HG03066 (cell line): ENCODE data around the gene GMCL2.

Experiments
- ATAC-seq: cut with Tn5 transposase; IDR thresholded peaks from one replicate; pipeline ENCODE4 v1.9.1; 2021; ENCODE audit warnings: low read depth; ENCODE audit not compliant: unreplicated experiment

GMCL2 gene

GRCh38 chr5:178191661-178192060, 4.5 kb upstream of the GMCL2 start:
- ATAC-seq: no peak

DNA sequence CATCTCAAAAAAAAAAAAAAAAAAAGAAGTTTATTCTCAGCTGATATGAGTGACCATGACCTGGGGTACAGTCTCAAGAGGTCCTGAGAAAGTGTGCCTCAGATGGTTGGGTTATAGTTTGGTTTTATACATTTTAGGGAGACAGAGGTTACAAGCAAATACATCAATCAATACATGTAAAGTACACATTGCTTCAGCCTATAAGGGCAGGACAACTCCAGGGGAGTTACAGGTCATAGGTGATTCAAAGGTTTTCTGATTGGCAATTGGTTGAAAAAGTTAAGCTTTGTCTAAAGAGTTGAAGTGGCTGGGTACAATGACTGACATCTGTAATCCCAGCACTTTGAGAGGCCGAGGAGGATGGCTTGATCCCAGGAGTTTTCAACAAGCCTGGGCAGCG, 2.3 kb upstream of the GMCL2 start:
- no peak for ATAC-seq

GRCh38 chr5:178186427-178186826, 744 bp downstream of the GMCL2 start:
- ATAC-seq: no peak

DNA sequence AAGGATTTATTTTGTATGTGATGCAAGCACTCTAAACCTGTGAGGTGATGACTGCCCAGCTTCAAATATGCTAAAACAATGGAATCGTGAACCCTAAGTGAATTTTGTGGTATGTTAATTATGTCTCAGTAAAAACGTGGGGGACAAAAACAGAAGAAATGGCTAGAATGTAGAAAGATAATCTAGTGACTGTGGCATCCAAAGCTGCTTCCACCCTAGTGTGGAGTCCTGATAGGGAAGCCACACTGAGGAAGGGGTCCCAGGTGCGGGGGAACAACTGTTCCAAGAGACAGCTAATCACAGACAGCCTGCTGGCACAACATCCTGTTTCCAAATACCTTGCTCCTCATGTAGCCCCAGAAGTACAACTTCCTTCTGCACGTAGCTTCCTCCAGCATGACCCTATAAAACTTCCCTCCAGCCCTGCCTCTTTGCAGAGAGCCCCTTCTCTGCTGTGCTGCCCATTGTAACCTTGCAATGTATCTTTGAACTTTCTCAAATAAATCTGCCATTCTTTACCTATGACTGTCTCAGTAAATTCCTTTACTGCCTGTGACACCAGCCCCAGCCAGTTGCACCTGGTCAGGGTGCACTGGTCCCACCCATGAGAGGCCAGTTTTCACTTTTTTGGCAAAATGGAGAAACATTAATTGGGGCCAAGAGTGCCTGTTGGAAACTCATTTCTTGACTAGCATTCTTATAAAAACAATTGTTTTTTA, 4.9 kb downstream of the GMCL2 start:
- ATAC-seq: no peak

- no peak for ATAC-seq
Measured at GRCh38 chr5:178180141-178180863, 6.9 kb downstream of the GMCL2 start.

- no peak for ATAC-seq
Measured at GRCh38 chr5:178177569-178177968, 9.6 kb downstream of the GMCL2 start.

DNA sequence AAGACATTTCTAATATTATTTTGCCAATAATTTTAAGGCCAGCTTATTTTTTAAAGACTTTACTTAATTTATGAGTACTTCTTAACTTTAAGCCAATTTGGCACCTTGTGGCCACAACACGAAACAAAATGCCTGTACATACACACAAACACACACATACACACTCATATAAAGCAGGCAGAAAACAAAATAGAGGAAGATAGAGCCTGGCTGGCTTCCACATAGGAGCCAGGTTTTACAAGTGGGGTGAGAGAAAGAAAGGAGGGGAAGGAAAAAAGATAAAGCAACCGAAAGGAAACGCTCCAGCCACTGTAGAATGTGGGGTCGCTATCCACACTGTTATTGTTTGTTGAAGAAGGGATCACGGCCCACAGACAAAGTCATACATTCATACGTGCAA, 10.4 kb downstream of the GMCL2 start:
- ATAC-seq: no peak

DNA sequence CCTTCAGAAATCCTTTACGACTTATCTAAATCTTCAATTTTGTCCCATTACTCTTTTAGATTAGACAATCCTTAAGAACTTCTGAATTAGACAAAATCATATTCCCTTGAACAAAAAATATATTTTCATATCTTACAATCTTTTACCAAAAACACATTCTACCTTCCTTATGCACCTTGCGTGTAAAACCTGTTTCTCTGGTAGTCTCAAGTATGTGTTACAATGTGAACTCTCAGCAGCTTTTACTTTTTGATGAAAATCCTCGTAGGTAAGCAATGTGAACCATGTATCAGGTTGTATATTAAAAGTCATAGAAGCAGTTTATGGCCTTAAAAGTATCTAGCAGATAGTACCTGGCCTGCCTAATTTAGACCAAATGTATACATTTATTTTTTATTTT, 12.7 kb downstream of the GMCL2 start:
- no peak for ATAC-seq

DNA sequence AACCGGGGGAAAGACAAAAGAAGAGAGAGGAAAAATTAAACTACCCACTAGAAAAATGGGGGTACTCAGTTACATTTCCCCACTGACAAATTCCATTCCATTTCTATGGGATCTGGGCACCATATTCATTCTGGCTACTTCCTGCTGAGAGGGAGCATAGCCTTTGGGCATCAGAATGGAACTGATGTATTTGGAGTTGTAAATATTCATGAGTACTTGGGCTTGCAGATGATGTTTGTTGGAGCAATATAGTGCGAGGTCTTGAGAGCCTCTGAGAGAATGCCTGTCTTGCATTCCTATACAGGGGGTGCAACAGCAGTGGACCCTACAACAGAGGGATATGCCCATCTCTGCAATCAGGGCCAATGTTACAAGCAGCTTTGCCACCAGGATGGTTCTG, 16.7 kb downstream of the GMCL2 start:
- no peak for ATAC-seq

DNA sequence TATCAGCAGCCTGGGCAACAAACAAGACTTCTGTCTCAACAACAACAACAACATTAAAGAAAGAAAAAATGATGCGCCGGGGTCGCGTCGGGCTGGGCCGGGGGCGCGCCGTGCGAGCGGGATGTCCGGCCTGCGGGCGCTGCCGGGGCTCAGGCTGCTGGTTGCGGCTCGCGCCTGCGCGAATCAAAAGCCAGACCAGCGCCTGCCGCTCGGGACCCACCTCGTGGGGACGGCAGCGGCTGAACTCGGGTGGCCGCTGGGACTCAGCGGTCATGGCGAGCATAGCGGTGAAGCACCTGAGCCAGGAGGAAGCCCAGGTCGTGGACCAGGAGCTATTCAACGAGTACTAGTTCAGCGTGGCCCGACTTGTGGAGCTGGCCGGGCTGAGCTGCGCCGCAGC, 21.6 kb downstream of the GMCL2 start:
- no peak for ATAC-seq

- ATAC-seq: peak; percentile 80
Measured at GRCh38 chr5:178163772-178164735, 23.1 kb downstream of the GMCL2 start.

DNA sequence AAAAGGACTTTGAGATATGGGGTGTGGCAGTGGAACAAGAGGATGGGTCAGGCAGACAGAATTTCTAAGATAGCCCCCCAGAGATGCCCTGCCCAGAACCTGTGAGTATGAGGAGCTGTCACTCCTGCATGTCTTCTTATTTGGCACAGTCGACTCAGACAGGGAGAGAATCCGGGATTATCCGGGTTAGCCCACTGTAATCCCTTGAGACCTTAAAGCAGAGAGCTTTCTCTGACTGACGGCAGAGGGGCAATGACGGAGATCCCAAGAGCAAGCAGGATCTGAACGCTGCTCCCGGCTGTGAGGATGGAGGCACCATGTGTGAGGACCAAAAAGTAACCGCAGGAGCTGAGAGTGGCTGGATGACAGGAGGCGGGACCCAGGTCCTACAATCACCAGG, 24.7 kb downstream of the GMCL2 start:
- ATAC-seq: no peak

DNA sequence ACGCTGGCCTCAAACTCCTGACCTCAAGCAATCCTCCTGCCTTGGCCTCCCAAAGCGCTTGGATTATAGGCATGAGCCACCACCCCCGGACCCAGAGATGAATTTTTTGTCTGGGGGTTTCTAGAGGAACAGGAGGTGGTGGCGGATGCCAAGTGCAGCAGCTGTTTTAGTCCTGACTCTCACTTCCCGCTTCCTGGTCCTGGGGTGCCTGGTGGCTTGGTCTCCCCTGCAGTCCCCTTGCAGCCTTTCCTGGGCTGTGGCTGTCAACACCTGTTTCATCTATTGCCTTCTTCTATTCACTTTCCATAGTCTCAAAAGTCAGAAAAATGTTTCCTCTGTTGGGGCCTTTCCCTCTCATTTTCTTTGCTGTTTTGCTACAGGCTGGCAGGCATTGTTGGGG, 27.0 kb downstream of the GMCL2 start:
- no peak for ATAC-seq

DNA sequence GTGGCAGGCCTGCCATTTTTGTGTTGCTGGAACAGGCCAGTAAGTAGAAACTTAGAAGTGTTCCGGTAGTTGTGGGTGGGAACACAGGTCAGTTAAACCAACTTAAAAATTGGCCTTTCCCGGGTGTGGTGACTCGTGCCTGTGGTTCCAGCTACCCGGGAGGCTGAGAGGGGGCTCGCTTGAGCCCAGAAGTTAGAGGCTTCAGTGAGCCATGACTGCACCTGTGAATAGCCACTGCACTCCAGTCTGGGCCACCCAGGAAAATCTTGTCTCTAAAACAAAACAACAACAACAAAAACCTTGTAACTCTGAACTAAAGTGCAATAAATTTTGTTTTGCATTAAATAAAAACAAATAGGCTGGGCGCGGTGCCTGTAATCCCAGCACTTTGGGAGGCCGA, 32.1 kb downstream of the GMCL2 start:
- no peak for ATAC-seq

DNA sequence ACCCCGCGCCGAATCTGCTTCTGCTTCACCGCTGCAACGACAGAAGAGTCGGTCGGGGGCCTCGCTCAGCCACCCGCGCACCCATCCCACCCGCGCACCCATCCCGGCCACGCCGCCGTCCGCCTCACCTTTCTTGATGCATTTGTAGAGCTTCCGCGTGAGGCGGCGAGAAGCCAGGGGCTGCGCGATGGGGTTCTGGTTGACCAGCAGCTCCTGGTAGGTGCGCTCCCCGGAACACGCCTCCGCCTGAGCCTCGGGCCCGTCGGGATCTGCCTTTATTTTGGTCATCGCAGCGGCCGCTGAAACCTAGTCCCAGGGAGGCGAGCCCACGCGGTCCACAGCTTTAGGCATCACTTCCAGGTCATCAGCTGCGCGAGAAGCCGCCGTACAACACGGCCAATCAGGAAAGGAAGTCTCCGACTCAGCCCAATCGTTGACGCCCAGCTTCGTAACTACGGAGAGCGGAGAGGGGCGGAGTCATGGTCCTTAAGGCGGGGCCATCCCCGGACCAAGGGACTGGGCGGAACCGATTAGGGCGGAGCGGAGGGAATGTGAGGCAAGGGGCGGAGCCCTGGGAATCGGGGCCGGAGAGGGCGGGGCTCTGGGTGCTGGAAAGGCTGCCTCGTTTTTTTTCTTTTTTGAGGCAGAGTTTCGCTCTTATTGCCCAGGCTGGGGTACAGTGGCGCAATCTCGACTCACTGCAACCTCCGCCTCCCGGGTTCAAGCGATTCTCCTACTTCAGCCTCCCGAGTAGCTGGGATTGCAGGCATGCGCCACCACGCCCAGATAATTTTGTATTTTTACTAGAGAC, 33.4 kb downstream of the GMCL2 start, which contains the start of gene NHP2:
Gene NHP2, minus strand, starts transcription at position 356 of the 811 bp plus-strand sequence. Its CDS starts 68 bp downstream, at position 288.
- peak; percentile 99 for ATAC-seq

GRCh38 chr5:178152491-178153444, 34.4 kb downstream of the GMCL2 start:
- no peak for ATAC-seq

DNA sequence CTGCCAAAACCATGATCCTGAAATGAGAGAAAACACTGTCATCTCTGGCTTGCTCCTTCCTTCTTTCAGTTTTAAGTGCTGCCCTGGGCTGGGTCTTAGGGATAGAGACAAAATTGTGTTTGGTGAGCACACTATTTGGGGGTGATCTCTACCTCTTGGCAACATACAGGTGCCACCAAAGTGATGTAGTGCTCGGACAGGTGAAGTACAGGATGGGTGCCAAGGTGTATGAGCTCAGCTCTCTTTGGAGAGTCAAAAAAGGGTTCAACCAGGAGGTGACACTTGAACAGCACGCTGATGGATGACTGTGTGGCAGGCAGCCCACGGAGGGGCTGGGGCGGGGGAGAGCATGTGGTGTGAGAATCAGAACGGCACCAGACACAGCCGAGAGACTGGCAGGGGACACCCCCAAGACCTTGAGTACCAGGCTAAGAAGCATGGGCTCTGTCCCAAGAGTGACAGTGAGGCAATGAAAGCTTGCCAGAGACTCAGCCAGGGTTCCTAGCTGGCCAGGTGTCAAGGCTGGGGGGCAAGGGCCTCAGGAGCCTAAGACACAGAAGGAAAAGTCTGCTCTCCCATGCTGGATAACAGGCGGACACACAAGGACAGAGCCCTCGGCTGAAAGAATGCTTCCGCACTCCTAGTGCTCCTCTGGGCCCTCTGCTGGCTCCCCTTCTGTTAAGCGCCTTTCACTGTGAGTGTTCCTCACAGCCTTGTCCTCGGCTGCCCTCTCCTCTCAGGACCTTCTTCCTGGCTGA, 36.0 kb downstream of the GMCL2 start:
- ATAC-seq: no peak

GRCh38 chr5:178149199-178149932, 37.8 kb downstream of the GMCL2 start:
- ATAC-seq: no peak
